K562 (cell line): ENCODE results near the gene SCFD2.

Source experiments
- BHLHE40 ChIP-seq: IDR thresholded peaks from 2 replicates; pipeline ENCODE4 v1.6.1; 2011; ENCODE audit warnings: low read length, improper control_type of control experiment
- CHD4 ChIP-seq: fragments of 200-600 bp; sonication (generic); IDR thresholded peaks from 3 replicates; pipeline ENCODE4 v1.6.1; 2012; ENCODE audit warnings: low read depth, mild to moderate bottlenecking, mixed read lengths, low read length, inconsistent platforms; ENCODE audit not compliant: insufficient read depth, insufficient replicate concordance, poor library complexity, severe bottlenecking
- CREB1 ChIP-seq, 2 experiments: sonication (generic) in 1 of 2; formaldehyde crosslinking in 1 of 2; IDR thresholded peaks; 2 replicates each; pipeline versions ENCODE4 v1.6.1 to v1.8.0; 2012 to 2022; ENCODE audit warnings: inconsistent platforms in 1 of 2, mild to moderate bottlenecking in 1 of 2, missing genetic modification reagents in 1 of 2, moderate library complexity in 1 of 2
- EP300 ChIP-seq: IDR thresholded peaks from 2 replicates; pipeline ENCODE4 v1.6.1; 2012; ENCODE audit warnings: low read length, improper control_type of control experiment
- RFX5 ChIP-seq: IDR thresholded peaks from 2 replicates; pipeline ENCODE4 v1.6.1; 2011; ENCODE audit warnings: low read depth, mild to moderate bottlenecking, improper control_type of control experiment, low read length
- SMARCC2 ChIP-seq: fragments of 450-650 bp; IDR thresholded peaks from 2 replicates; pipeline ENCODE4 v1.6.1; 2017; ENCODE audit warnings: antibody characterized with exemption, moderate library complexity, mild to moderate bottlenecking, low read depth
- SNIP1 ChIP-seq: fragments of 450-650 bp; IDR thresholded peaks from 2 replicates; pipeline ENCODE4 v1.7.1; 2017; ENCODE audit warnings: low read depth, mild to moderate bottlenecking
- TAF1 ChIP-seq: IDR thresholded peaks from 2 replicates; pipeline ENCODE4 v1.6.1; 2011; ENCODE audit warnings: mild to moderate bottlenecking, low read length, moderate library complexity; ENCODE audit not compliant: insufficient read depth, control insufficient read depth, severe bottlenecking; ENCODE audit errors: extremely low read depth
- TF ChIP-seq, protein P1 (sequence below): sonication (generic); formaldehyde crosslinking; IDR thresholded peaks from 2 replicates; pipeline ENCODE4 v1.8.1; 2023; ENCODE audit warnings: mild to moderate bottlenecking, missing genetic modification reagents
- TF ChIP-seq, protein P2 (sequence below): fragments of 450-650 bp; IDR thresholded peaks from 2 replicates; pipeline ENCODE4 v1.6.1; 2016; ENCODE audit warnings: low read depth
- TF ChIP-seq, protein P3 (sequence below): fragments of 250-450 bp; sonication (Bioruptor Pico); IDR thresholded peaks from 2 replicates; pipeline ENCODE4 v1.4.0; 2020
- TF ChIP-seq, protein P4 (sequence below), 3 experiments: IDR thresholded peaks in 2 of 3; conservative IDR thresholded peaks in 1 of 3; 2 replicates each; pipeline ENCODE4 v1.5.1; 2011 to 2012; ENCODE audit warnings: low read length in 3 of 3, mild to moderate bottlenecking in 3 of 3, control low read depth in 2 of 3, improper control_type of control experiment in 1 of 3, inconsistent platforms in 1 of 3, low read depth in 1 of 3, mixed read lengths in 1 of 3, moderate library complexity in 1 of 3; ENCODE audit not compliant: insufficient read depth in 2 of 3
- TF ChIP-seq, protein P5 (sequence below), 3 experiments: fragments of 200-800 bp in 1 of 3; fragments of 250-450 bp in 1 of 3; fragments of 450-650 bp in 1 of 3; sonication (Bioruptor Pico) in 1 of 3; sonication (Bioruptor generic) in 1 of 3; formaldehyde crosslinking in 1 of 3; IDR thresholded peaks; 2 replicates each; pipeline versions ENCODE4 v1.6.1 to v1.8.0; 2016 to 2022; ENCODE audit warnings: mild to moderate bottlenecking in 2 of 3, missing genetic modification characterization in 2 of 3, missing compliant biosample characterization in 1 of 3, moderate library complexity in 1 of 3

DNA sequence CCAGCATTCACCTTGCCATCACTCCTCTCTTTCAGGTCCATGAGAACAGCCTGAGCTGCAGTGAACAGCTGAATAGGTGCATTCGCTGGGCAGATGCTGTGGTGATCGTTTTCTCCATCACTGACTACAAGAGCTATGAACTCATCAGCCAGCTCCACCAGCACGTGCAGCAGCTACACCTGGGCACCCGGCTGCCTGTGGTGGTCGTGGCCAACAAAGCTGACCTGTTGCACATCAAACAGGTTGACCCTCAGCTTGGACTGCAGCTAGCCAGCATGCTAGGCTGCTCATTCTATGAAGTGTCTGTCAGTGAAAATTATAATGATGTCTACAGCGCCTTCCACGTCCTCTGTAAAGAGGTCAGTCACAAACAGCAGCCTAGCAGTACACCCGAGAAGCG lies 500.6 kb downstream of the SCFD2 start:
- TF ChIP-seq SNIP1 (no peak), RFX5 (no peak), BHLHE40 (no peak), CREB1 (IDR thresholded peaks at IDR 0.05) (no peak), CREB1 (CRISPR knock-in tag; IDR thresholded peaks at IDR 0.05) (no peak), TAF1 (no peak), EP300 (no peak), CHD4 (no peak), SMARCC2 (no peak)
- TF ChIP-seq, protein P1, sequence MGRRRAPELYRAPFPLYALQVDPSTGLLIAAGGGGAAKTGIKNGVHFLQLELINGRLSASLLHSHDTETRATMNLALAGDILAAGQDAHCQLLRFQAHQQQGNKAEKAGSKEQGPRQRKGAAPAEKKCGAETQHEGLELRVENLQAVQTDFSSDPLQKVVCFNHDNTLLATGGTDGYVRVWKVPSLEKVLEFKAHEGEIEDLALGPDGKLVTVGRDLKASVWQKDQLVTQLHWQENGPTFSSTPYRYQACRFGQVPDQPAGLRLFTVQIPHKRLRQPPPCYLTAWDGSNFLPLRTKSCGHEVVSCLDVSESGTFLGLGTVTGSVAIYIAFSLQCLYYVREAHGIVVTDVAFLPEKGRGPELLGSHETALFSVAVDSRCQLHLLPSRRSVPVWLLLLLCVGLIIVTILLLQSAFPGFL (CRISPR knock-in tag), result no peak
- TF ChIP-seq, protein P2, sequence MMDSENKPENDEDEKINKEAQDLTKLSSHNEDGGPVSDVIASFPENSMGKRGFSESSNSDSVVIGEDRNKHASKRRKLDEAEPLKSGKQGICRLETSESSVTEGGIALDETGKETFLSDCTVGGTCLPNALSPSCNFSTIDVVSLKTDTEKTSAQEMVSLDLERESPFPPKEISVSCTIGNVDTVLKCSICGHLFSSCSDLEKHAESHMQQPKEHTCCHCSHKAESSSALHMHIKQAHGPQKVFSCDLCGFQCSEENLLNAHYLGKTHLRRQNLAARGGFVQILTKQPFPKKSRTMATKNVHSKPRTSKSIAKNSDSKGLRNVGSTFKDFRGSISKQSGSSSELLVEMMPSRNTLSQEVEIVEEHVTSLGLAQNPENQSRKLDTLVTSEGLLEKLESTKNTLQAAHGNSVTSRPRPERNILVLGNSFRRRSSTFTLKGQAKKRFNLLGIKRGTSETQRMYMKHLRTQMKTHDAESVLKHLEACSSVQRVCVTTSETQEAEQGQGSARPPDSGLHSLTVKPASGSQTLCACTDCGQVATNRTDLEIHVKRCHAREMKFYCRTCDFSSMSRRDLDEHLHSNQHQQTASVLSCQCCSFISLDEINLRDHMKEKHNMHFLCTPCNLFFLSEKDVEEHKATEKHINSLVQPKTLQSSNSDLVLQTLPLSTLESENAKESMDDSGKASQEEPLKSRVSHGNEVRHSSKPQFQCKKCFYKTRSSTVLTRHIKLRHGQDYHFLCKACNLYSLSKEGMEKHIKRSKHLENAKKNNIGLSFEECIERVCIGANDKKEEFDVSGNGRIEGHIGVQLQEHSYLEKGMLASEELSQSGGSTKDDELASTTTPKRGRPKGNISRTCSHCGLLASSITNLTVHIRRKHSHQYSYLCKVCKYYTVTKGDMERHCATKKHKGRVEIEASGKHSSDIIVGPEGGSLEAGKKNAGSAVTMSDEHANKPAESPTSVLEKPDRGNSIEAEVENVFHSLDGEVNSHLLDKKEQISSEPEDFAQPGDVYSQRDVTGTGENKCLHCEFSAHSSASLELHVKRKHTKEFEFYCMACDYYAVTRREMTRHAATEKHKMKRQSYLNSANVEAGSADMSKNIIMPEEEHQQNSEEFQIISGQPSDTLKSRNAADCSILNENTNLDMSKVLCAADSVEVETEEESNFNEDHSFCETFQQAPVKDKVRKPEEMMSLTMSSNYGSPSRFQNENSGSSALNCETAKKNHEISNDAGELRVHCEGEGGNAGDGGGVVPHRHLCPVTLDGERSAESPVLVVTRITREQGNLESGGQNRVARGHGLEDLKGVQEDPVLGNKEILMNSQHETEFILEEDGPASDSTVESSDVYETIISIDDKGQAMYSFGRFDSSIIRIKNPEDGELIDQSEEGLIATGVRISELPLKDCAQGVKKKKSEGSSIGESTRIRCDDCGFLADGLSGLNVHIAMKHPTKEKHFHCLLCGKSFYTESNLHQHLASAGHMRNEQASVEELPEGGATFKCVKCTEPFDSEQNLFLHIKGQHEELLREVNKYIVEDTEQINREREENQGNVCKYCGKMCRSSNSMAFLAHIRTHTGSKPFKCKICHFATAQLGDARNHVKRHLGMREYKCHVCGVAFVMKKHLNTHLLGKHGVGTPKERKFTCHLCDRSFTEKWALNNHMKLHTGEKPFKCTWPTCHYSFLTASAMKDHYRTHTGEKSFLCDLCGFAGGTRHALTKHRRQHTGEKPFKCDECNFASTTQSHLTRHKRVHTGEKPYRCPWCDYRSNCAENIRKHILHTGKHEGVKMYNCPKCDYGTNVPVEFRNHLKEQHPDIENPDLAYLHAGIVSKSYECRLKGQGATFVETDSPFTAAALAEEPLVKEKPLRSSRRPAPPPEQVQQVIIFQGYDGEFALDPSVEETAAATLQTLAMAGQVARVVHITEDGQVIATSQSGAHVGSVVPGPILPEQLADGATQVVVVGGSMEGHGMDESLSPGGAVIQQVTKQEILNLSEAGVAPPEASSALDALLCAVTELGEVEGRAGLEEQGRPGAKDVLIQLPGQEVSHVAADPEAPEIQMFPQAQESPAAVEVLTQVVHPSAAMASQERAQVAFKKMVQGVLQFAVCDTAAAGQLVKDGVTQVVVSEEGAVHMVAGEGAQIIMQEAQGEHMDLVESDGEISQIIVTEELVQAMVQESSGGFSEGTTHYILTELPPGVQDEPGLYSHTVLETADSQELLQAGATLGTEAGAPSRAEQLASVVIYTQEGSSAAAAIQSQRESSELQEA, result no peak
- TF ChIP-seq, protein P3, sequence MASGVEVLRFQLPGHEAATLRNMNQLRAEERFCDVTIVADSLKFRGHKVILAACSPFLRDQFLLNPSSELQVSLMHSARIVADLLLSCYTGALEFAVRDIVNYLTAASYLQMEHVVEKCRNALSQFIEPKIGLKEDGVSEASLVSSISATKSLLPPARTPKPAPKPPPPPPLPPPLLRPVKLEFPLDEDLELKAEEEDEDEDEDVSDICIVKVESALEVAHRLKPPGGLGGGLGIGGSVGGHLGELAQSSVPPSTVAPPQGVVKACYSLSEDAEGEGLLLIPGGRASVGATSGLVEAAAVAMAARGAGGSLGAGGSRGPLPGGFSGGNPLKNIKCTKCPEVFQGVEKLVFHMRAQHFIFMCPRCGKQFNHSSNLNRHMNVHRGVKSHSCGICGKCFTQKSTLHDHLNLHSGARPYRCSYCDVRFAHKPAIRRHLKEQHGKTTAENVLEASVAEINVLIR (CRISPR knock-in tag), result no peak
- TF ChIP-seq, protein P4, sequence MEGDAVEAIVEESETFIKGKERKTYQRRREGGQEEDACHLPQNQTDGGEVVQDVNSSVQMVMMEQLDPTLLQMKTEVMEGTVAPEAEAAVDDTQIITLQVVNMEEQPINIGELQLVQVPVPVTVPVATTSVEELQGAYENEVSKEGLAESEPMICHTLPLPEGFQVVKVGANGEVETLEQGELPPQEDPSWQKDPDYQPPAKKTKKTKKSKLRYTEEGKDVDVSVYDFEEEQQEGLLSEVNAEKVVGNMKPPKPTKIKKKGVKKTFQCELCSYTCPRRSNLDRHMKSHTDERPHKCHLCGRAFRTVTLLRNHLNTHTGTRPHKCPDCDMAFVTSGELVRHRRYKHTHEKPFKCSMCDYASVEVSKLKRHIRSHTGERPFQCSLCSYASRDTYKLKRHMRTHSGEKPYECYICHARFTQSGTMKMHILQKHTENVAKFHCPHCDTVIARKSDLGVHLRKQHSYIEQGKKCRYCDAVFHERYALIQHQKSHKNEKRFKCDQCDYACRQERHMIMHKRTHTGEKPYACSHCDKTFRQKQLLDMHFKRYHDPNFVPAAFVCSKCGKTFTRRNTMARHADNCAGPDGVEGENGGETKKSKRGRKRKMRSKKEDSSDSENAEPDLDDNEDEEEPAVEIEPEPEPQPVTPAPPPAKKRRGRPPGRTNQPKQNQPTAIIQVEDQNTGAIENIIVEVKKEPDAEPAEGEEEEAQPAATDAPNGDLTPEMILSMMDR (IDR thresholded peaks at IDR 0.05 in 2 of 3, conservative IDR thresholded peaks at IDR 0.05 in 1 of 3; ENCODE audit: insufficient read depth in 2 of 3, low read depth in 1 of 3, low read length in 3 of 3), result no peak
- TF ChIP-seq, protein P5, sequence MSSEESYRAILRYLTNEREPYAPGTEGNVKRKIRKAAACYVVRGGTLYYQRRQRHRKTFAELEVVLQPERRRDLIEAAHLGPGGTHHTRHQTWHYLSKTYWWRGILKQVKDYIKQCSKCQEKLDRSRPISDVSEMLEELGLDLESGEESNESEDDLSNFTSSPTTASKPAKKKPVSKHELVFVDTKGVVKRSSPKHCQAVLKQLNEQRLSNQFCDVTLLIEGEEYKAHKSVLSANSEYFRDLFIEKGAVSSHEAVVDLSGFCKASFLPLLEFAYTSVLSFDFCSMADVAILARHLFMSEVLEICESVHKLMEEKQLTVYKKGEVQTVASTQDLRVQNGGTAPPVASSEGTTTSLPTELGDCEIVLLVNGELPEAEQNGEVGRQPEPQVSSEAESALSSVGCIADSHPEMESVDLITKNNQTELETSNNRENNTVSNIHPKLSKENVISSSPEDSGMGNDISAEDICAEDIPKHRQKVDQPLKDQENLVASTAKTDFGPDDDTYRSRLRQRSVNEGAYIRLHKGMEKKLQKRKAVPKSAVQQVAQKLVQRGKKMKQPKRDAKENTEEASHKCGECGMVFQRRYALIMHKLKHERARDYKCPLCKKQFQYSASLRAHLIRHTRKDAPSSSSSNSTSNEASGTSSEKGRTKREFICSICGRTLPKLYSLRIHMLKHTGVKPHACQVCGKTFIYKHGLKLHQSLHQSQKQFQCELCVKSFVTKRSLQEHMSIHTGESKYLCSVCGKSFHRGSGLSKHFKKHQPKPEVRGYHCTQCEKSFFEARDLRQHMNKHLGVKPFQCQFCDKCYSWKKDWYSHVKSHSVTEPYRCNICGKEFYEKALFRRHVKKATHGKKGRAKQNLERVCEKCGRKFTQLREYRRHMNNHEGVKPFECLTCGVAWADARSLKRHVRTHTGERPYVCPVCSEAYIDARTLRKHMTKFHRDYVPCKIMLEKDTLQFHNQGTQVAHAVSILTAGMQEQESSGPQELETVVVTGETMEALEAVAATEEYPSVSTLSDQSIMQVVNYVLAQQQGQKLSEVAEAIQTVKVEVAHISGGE (CRISPR knock-in tag; IDR thresholded peaks at IDR 0.05), result no peak
